ENCODE measurements around the gene ARID5B. TPM values are rescaled to one million over a fixed set of nuclear protein-coding genes. Genes with fewer than 3 reads are reported as not detected.

Gene ARID5B
- total and polyA plus RNA-seq, 2 experiments from 2014 or later: 1.3 to 1.6 TPM

GRCh38 chr10:61903928-61904344 is 2.4 kb downstream of the ARID5B start (continued):
- TF ChIP-seq ZNF462 (CRISPR knock-in tag; IDR thresholded peaks at IDR 0.05): no peak
- no peak for TF ChIP-seq STAT1 (IDR thresholded peaks at IDR 0.05; ENCODE audit: unreplicated experiment)

- Histone ChIP-seq H3K27me3 (ENCODE audit: insufficient read depth) (peaks cover 19% of the 10 kb centered on the region), H4K20me1 (replicated peaks; ENCODE audit: insufficient read depth) (no peaks in the 10 kb centered on the region), H3K4me1 (ENCODE audit: insufficient read depth) (peaks cover 7% of the 10 kb centered on the region), H3F3A (replicated peaks; ENCODE audit: low read depth) (no peaks in the 10 kb centered on the region), H3K36me3 (ENCODE audit: insufficient read depth) (no peaks in the 10 kb centered on the region), H2AFZ (no peak overlapping the region), H3K9me2 (ENCODE audit: insufficient read depth) (no peaks in the 10 kb centered on the region), H3K4me3 (peak overlapping the region; percentile 76), H3K79me2 (replicated peaks; ENCODE audit: insufficient read depth) (no peaks in the 10 kb centered on the region; the same call in 1 of the 2 replicates), H3K27ac (ENCODE audit: low read depth) (no peak overlapping the region), H3K4me2 (peak overlapping the region; percentile 99)
- H3K4me3 Mint-ChIP-seq: peak overlapping the region; percentile 93
- peak; percentile 25 for ATAC-seq
- peaks cover 14% of the 10 kb centered on the region for H3K4me1 Mint-ChIP-seq
- no peaks in the 10 kb centered on the region for H3K9me3 Mint-ChIP-seq
- no peaks in the 10 kb centered on the region; the same call in 2 of the 3 replicates for H3K36me3 Mint-ChIP-seq (ENCODE audit: low read depth)
- peak; percentile 28 to 34; a peak in 2 of 4 replicates for TF ChIP-seq CTCF (conservative IDR thresholded peaks at IDR 0.05; ENCODE audit: low read depth in 2 of 2)
- no peak for TF ChIP-seq ZNF462 (CRISPR knock-in tag; IDR thresholded peaks at IDR 0.05)
- peak; percentile 48 for DNase-seq (ENCODE audit: low spot score)
- peaks cover 23% of the 10 kb centered on the region for H3K27me3 Mint-ChIP-seq (ENCODE audit: insufficient read depth, low read depth, poor library complexity)
- no peak overlapping the region for H3K27ac Mint-ChIP-seq
These were observed 3.5 kb downstream of the ARID5B start for GRCh38 chr10:61904733-61905725.

Measured in GM23338 (cell line).